GM23248 (cell line): ENCODE data around the gene LPP. TPM values are rescaled to one million over a fixed set of nuclear protein-coding genes. Genes with fewer than 3 reads are reported as not detected.
A peak's percentile ranks its signal among the peaks of the same experiment; 100 is the strongest.

Experiments
- DNase-seq: peaks from one replicate; pipeline ENCODE4 v3.0.0-alpha.2; 2015
- H2AFZ ChIP-seq: fragments of 200-600 bp; sonication (generic); 2 replicates; pipeline ENCODE4 v1.6.1; 2016; ENCODE audit warnings: antibody characterized with exemption
- H3F3A ChIP-seq: fragments of 200-600 bp; sonication (generic); 2 replicates; pipeline ENCODE4 v1.6.1; 2016; ENCODE audit warnings: mild to moderate bottlenecking, antibody characterized with exemption, mixed run types; ENCODE audit not compliant: insufficient read depth
- H3K27ac ChIP-seq: fragments of 200-600 bp; sonication (generic); 2 replicates; pipeline ENCODE4 v1.5.1; 2016; ENCODE audit warnings: mild to moderate bottlenecking
- H3K27me3 ChIP-seq: fragments of 200-600 bp; sonication (generic); replicated peaks from 2 replicates; pipeline ENCODE4 v1.6.1; 2016; ENCODE audit warnings: mild to moderate bottlenecking; ENCODE audit not compliant: insufficient read depth
- H3K36me3 ChIP-seq: fragments of 200-600 bp; sonication (generic); 2 replicates; pipeline ENCODE4 v1.6.1; 2016; ENCODE audit warnings: low read depth, mild to moderate bottlenecking
- H3K4me1 ChIP-seq: fragments of 200-600 bp; sonication (generic); 2 replicates; pipeline ENCODE4 v1.6.1; 2016; ENCODE audit warnings: mild to moderate bottlenecking; ENCODE audit not compliant: insufficient read depth
- H3K4me2 ChIP-seq: fragments of 200-600 bp; sonication (generic); one replicate; pipeline ENCODE4 v1.6.1; 2016; ENCODE audit warnings: mild to moderate bottlenecking; ENCODE audit not compliant: unreplicated experiment
- H3K4me3 ChIP-seq: fragments of 200-600 bp; sonication (generic); 2 replicates; pipeline ENCODE4 v1.5.1; 2016; ENCODE audit warnings: mild to moderate bottlenecking
- H3K79me2 ChIP-seq: fragments of 200-600 bp; sonication (generic); 2 replicates; pipeline ENCODE4 v1.6.1; 2016; ENCODE audit warnings: mild to moderate bottlenecking; ENCODE audit not compliant: insufficient read depth
- H3K9ac ChIP-seq: fragments of 200-600 bp; sonication (generic); 2 replicates; pipeline ENCODE4 v1.6.1; 2016; ENCODE audit warnings: mild to moderate bottlenecking
- H3K9me2 ChIP-seq: fragments of 200-600 bp; sonication (generic); 2 replicates; pipeline ENCODE4 v1.6.1; 2016; ENCODE audit warnings: mixed run types, mild to moderate bottlenecking, moderate library complexity; ENCODE audit not compliant: insufficient read depth
- H3K9me3 ChIP-seq: fragments of 200-600 bp; sonication (generic); one replicate; pipeline ENCODE4 v1.6.1; 2017; ENCODE audit warnings: low read depth
- H4K20me1 ChIP-seq: fragments of 200-600 bp; sonication (generic); 2 replicates; pipeline ENCODE4 v1.6.0; 2016; ENCODE audit not compliant: insufficient read depth
- EZH2 ChIP-seq: fragments of 200-600 bp; sonication (generic); IDR thresholded peaks from 2 replicates; pipeline ENCODE4 v1.6.1; 2018; ENCODE audit warnings: antibody characterized with exemption, mild to moderate bottlenecking; ENCODE audit not compliant: insufficient read depth, poor library complexity, severe bottlenecking
- EZH2phosphoT487 ChIP-seq: fragments of 200-600 bp; sonication (generic); IDR thresholded peaks from 2 replicates; pipeline ENCODE4 v1.6.1; 2018; ENCODE audit warnings: antibody characterized with exemption, moderate library complexity, mild to moderate bottlenecking, low read depth; ENCODE audit not compliant: insufficient read depth
- WGBS, 2 experiments: methylation state at CpG; one replicate each; pipeline ENCODE4 v1.1.6; 2015 to 2017; ENCODE audit warnings: low lambda C conversion rate in 2 of 2, low coverage in 1 of 2; ENCODE audit errors: missing lambda C conversion rate in 2 of 2; 5-methylcytosine and 5-hydroxymethylcytosine counted together
- in situ Hi-C: fragments of 300-500 bp; cut with MboI; formaldehyde crosslinking; loops from 2 replicates; pipeline ENCODE4 v1.15.0; 2020
- polyA plus RNA-seq: library from polyadenylated mRNA; unstranded; fragments of >200 nt; fragmentation: Nextera tagmentation; extraction: Ambion mirVana; gene quantifications from 2 replicates; pipeline ENCODE4 v1.2.1, GENCODE V29; 2016
- total RNA-seq: library from RNA; depleted of rRNA; stranded (reverse); fragments of >200 nt; shearing (Covaris generic); gene quantifications from 2 replicates; pipeline ENCODE4 v1.2.3, GENCODE V29; 2014

The LPP gene
- total and polyA plus RNA-seq, 2 experiments from 2014 or later, result 42.8 to 61.7 TPM

DNA sequence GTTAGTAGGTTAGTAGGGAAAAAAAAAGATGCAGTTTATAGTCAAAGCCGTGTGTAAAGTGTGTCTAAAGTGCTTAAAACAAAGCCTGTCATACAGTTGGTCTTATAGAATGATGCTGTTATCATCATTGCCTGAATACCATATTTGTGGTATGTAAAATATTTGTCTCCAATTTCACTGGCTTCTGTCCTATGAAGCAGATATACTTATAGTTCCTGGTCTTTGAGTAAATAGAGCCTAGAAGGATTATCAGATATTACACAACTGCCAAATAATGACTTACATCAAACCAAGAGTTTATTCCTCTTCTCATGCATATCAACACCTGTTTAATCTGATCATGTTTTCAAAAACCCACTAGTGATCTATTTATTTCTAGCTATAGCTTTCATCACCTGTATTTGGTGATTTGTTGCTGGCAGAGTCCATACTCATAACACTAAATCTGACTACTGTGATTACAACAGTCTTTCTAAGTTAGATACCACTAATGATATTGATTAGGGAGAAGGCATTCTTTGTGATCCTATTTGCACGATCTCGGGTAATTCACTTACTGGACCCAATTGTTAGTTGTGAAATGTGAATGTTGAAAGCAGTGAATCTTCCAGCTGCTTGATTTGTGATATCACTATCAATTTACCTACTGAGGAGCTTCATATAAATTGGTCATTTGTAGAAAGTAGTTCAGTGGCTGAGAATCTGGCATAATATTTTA, 413.7 kb downstream of the LPP start:
- no peak overlapping the region for H2AFZ ChIP-seq
- in situ Hi-C loops, result no loop called here
- no peak overlapping the region for H3K27ac ChIP-seq
- H3K4me1 ChIP-seq, result peaks cover 24% of the 10 kb centered on the region; the same call in 1 of the 2 replicates
- H3K79me2 ChIP-seq, result peaks cover 25% of the 10 kb centered on the region; the same call in 1 of the 2 replicates
- no peak for TF ChIP-seq EZH2phosphoT487
- no peak for TF ChIP-seq EZH2
- H3K4me2 ChIP-seq, result no peak overlapping the region
- 0 out of 2 replicates have a peak, but pooled peaks cover 9% of the 10 kb centered on the region for H3F3A ChIP-seq
- no peaks in the 10 kb centered on the region for H3K9me2 ChIP-seq
- H3K36me3 ChIP-seq, result no peaks in the 10 kb centered on the region
- WGBS, 2 experiments, result 97 to 99% methylated on average over 3 of the region's 3 CpGs
- H3K4me3 ChIP-seq, result no peak overlapping the region
- DNase-seq, result no peak
- no peaks in the 10 kb centered on the region for H3K27me3 ChIP-seq
- no peaks in the 10 kb centered on the region for H4K20me1 ChIP-seq
- H3K9me3 ChIP-seq, result no peaks in the 10 kb centered on the region
- H3K9ac ChIP-seq, result no peak overlapping the region

DNA sequence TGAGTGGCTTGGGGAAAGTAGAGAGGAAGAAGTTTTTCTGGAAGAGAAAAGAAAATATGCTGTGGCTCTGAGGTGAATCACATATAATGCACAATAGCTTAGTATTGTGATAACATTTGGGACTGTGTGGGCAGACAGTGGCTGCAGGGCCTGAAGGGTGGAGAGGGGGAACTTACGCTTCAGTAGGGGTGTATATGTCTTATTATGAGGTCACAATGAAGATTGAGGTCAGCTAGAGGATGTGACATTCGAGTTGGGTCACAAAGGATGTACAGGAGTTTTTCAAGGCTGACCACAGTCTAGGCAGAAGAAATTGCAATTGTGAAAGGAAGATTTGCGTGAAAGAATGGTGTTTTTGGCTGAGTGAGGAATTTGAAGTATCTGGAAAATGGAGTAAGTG, 414.8 kb downstream of the LPP start:
- H3K9me3 ChIP-seq, result no peaks in the 10 kb centered on the region
- peaks cover 24% of the 10 kb centered on the region; the same call in 1 of the 2 replicates for H3K4me1 ChIP-seq
- H3F3A ChIP-seq, result 0 out of 2 replicates have a peak, but pooled peaks cover 9% of the 10 kb centered on the region
- peaks cover 25% of the 10 kb centered on the region; the same call in 1 of the 2 replicates for H3K79me2 ChIP-seq
- H3K9ac ChIP-seq, result no peak overlapping the region
- in situ Hi-C loops, result no loop called here
- H2AFZ ChIP-seq, result no peak overlapping the region
- H3K9me2 ChIP-seq, result no peaks in the 10 kb centered on the region
- no peaks in the 10 kb centered on the region for H3K36me3 ChIP-seq
- H3K27me3 ChIP-seq, result no peaks in the 10 kb centered on the region
- TF ChIP-seq EZH2, result no peak
- no peak for TF ChIP-seq EZH2phosphoT487
- H3K27ac ChIP-seq, result no peak overlapping the region
- H3K4me3 ChIP-seq, result no peak overlapping the region
- no peaks in the 10 kb centered on the region for H4K20me1 ChIP-seq
- WGBS, 2 experiments, result 85 to 89% methylated on average over 3 of the region's 3 CpGs
- no peak overlapping the region for H3K4me2 ChIP-seq
- DNase-seq, result peak; percentile 30

DNA sequence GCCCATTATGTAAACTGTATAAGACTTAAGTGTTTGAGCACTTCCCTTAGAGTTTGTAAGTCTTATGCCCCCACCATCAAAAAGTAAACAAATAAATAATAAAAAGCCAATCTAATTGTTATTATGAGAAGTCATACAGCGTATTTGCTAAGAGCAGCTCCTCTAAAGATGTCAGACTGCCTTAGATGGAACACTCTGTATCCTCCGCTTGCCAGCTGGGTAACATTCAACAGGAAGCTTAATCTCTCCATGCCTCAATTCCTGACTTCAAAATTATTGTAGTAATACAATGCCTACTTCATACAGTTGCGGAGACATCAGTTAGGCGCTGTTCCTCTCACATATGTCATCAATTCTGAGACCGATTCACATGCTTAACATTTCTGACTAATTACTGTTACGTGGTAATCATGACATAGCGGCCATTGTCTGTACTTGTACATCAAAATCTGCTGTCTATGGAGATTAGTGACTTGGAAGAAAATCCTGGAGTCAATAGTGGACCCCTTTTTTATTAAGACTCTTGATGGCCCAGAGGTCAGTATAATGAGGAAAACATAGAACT, 417.7 kb downstream of the LPP start:
- Histone ChIP-seq H4K20me1 (no peaks in the 10 kb centered on the region), H3K9me2 (no peaks in the 10 kb centered on the region), H3K9me3 (no peaks in the 10 kb centered on the region), H3F3A (0 out of 2 replicates have a peak, but pooled peaks cover 9% of the 10 kb centered on the region), H3K79me2 (peaks cover 20% of the 10 kb centered on the region; the same call in 1 of the 2 replicates), H3K9ac (no peak overlapping the region), H3K27me3 (no peaks in the 10 kb centered on the region), H3K4me1 (peaks cover 24% of the 10 kb centered on the region; the same call in 1 of the 2 replicates), H3K4me2 (no peak overlapping the region), H2AFZ (no peak overlapping the region), H3K27ac (no peak overlapping the region), H3K36me3 (no peaks in the 10 kb centered on the region), H3K4me3 (no peak overlapping the region)
- no peak for DNase-seq
- in situ Hi-C loops, result no loop called here
- TF ChIP-seq EZH2phosphoT487 (no peak), EZH2 (no peak)
- WGBS, 2 experiments, result 97 to 99% methylated on average over 7 of the region's 7 CpGs

DNA sequence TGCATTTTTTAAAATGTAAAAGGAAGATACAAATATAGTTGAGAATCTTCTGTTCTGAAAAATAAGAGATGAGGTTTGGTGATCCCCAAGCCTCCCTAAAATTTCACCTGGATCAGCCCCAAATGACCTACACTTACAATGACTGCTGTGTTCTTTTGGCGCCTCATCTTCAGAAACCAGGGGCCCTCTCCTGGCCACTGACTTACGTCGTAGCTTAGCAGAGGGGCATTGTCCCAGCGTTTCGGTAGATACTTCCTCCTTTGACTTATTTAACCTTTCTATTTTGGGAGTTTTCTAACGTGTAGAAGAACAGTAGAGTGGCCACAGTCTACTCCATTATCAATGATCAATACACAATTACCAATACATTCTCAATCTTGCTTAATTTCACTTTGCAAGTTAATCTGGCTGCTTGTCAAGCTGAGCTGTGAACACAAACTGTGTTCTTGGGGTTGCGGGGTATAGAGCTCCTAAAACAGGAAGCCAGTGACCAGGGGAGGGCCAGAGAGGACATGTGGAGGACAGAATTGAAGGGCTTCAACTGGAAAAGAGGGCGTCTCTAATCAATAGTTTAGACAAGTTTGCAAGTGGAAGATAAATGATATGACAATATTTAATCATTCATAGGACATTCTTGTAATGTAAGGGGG, 419.5 kb downstream of the LPP start:
- peaks cover 15% of the 10 kb centered on the region; the same call in 1 of the 2 replicates for H3K79me2 ChIP-seq
- H3K36me3 ChIP-seq, result no peaks in the 10 kb centered on the region
- H3K4me3 ChIP-seq, result no peak overlapping the region
- H3K9me3 ChIP-seq, result no peaks in the 10 kb centered on the region
- no peak overlapping the region for H2AFZ ChIP-seq
- H3K4me2 ChIP-seq, result no peak overlapping the region
- no peaks in the 10 kb centered on the region for H3K9me2 ChIP-seq
- no peak overlapping the region for H3K27ac ChIP-seq
- 97 to 98% methylated on average over 8 of the region's 8 CpGs for WGBS, 2 experiments
- H3K9ac ChIP-seq, result no peak overlapping the region
- TF ChIP-seq EZH2 (no peak), EZH2phosphoT487 (no peak)
- H3K4me1 ChIP-seq, result peaks cover 26% of the 10 kb centered on the region
- in situ Hi-C loops, result no loop called here
- H3F3A ChIP-seq, result peaks cover 14% of the 10 kb centered on the region; the same call in 1 of the 2 replicates
- no peak for DNase-seq
- H4K20me1 ChIP-seq, result no peaks in the 10 kb centered on the region
- no peaks in the 10 kb centered on the region for H3K27me3 ChIP-seq
